ENCODE data around the gene P2RX2. TPM values are rescaled to one million over a fixed set of nuclear protein-coding genes. Genes with fewer than 3 reads are reported as not detected.

The P2RX2 gene
- total RNA-seq, 1 donor from 2014 or later = not detected

DNA sequence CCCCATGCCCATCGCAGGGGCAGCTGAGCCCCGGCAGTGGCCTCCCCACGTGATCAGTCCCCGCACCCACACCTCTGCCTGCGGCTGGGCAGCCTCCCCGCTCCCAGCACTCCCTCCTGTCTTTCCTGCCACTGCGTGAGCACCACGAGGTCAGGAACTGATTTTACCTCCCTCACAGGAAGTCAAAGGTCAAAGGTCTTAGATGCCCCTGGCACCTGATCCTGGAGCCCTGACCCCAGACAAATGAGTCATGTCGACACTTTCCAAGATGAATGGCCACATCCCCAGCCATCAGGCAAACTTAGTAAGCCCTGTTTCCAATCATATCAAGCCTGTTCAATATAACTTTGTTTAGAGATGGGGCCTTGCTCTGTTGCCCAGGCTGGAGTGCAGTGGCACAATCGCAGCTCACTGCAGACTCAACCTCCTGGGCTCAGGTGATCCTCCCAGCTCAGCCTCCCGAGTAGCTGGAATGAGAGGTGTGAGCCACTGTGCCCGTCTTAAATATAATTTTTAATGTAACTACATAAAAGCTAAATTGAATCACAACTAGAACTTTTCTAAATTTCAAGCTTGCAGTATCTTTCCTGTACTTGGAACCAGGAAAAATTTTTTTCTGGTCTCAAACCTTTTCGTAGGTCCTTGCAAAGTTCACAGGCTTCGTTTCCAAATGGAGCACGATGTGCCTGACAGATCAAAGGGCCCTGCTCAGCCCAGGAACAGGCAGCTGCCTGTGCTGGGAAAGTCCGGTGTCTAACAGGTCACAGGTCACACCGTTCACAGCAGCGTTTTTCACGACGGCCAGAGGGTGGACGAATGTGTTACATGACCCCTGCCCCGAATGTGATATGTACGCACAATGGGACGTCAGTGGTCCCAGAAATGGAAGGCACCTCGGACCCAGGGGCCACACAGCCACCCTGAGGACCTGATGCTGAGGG, 10.1 kb upstream of the P2RX2 start:
- H3K27me3 ChIP-seq (ENCODE audit: insufficient read depth, low read length) = peaks cover 39% of the 10 kb centered on the region
- no peak overlapping the region for H3K4me3 ChIP-seq (ENCODE audit: insufficient read depth, low read depth, low read length)
- H3K9me3 ChIP-seq (ENCODE audit: insufficient read depth, low read depth, low read length) = peaks cover 7% of the 10 kb centered on the region
- H4K20me1 ChIP-seq (ENCODE audit: insufficient read depth, low read length) = no peaks in the 10 kb centered on the region
- no peak overlapping the region for H3K27ac ChIP-seq (ENCODE audit: low read depth, low read length)
- TF ChIP-seq, protein P1, sequence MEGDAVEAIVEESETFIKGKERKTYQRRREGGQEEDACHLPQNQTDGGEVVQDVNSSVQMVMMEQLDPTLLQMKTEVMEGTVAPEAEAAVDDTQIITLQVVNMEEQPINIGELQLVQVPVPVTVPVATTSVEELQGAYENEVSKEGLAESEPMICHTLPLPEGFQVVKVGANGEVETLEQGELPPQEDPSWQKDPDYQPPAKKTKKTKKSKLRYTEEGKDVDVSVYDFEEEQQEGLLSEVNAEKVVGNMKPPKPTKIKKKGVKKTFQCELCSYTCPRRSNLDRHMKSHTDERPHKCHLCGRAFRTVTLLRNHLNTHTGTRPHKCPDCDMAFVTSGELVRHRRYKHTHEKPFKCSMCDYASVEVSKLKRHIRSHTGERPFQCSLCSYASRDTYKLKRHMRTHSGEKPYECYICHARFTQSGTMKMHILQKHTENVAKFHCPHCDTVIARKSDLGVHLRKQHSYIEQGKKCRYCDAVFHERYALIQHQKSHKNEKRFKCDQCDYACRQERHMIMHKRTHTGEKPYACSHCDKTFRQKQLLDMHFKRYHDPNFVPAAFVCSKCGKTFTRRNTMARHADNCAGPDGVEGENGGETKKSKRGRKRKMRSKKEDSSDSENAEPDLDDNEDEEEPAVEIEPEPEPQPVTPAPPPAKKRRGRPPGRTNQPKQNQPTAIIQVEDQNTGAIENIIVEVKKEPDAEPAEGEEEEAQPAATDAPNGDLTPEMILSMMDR (IDR thresholded peaks at IDR 0.05; ENCODE audit: insufficient read depth, low read depth, low read length) = no peak
- no peak for TF ChIP-seq EZH2 (IDR thresholded peaks at IDR 0.05; ENCODE audit: insufficient read depth, low read length)
- no peaks in the 10 kb centered on the region for H3K4me1 ChIP-seq (ENCODE audit: insufficient read depth, low read length)
- peaks cover 7% of the 10 kb centered on the region for H3K4me1 Mint-ChIP-seq (ENCODE audit: low read depth, unreplicated experiment)
- H3K9ac ChIP-seq (ENCODE audit: low read length) = no peak overlapping the region
- H3K27me3 Mint-ChIP-seq (ENCODE audit: low read depth, unreplicated experiment) = peaks cover 58% of the 10 kb centered on the region
- no peaks in the 10 kb centered on the region for H3K36me3 ChIP-seq (ENCODE audit: insufficient read depth, low read length)
- no peaks in the 10 kb centered on the region for H3K79me2 ChIP-seq (ENCODE audit: insufficient read depth, low read length)
- H2AFZ ChIP-seq (ENCODE audit: low read depth, low read length) = no peak overlapping the region
- H3K4me3 Mint-ChIP-seq (ENCODE audit: unreplicated experiment) = no peak overlapping the region
- no peaks in the 10 kb centered on the region for H3K36me3 Mint-ChIP-seq (ENCODE audit: low read depth, unreplicated experiment)
- peaks cover 8% of the 10 kb centered on the region for H3K9me3 Mint-ChIP-seq (ENCODE audit: unreplicated experiment)
- H3K4me2 ChIP-seq (ENCODE audit: low read length) = no peak overlapping the region
- H3K27ac Mint-ChIP-seq (ENCODE audit: unreplicated experiment) = no peak overlapping the region
- DNase-seq (ENCODE audit: low read depth) (no peak), FAIRE-seq (no peak)

DNA sequence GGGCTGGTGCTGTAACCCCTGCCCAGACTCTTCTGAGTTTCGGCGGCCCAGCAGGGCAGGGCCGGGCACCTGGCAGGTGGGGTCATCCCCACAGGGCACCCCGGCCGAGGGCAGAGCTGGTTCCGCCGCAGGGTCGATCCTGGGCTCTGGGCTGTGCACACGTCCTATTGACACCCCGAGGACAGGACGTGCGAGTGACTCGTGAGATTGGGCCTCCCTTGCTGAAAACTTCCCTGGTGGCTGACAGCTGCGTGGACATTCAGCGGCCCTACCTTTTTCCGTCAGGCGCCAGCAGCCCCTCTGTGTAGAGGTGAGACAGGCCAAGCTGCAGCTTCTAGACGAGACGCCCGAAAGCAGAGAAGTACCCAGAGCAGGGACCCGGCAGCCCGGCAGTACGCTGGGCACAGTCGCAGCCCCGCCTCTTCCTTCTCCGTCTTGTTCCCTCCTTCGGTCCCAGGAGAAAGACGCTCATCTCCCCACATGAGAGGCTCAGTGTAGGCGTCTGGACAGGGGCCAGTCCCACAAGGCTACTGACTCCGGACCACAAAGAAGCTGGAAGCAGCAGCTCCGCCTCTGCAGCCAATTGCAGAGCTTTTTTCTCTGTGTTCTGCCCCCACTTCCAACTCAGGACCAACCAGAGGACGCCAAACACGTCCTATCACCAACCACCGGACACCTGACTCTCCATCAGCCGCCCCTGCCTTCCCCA, 8.4 kb upstream of the P2RX2 start, which contains the start of gene LRCOL1:
Gene LRCOL1 (minus strand): TSS at position 532 of the 709 bp plus-strand sequence. CDS start 4,331 bp downstream, outside the sequence.
- Histone ChIP-seq H3K4me2 (ENCODE audit: low read length) (peak within 1 kb of the TSS; percentile 81), H2AFZ (ENCODE audit: low read depth, low read length) (peak within 1 kb of the TSS; percentile 64), H3K4me3 (ENCODE audit: insufficient read depth, low read depth, low read length) (peak within 1 kb of the TSS; percentile 40), H3K9me3 (ENCODE audit: insufficient read depth, low read depth, low read length) (peaks cover 8% of the 10 kb centered on the region), H4K20me1 (ENCODE audit: insufficient read depth, low read length) (no peaks in the 10 kb centered on the region), H3K9ac (ENCODE audit: low read length) (peak within 1 kb of the TSS; percentile 20), H3K27me3 (ENCODE audit: insufficient read depth, low read length) (peaks cover 29% of the 10 kb centered on the region), H3K79me2 (ENCODE audit: insufficient read depth, low read length) (no peaks in the 10 kb centered on the region), H3K36me3 (ENCODE audit: insufficient read depth, low read length) (no peaks in the 10 kb centered on the region), H3K27ac (ENCODE audit: low read depth, low read length) (no peak within 1 kb of the TSS), H3K4me1 (ENCODE audit: insufficient read depth, low read length) (no peaks in the 10 kb centered on the region)
- no peak within 1 kb of the TSS for H3K4me3 Mint-ChIP-seq (ENCODE audit: unreplicated experiment)
- H3K27ac Mint-ChIP-seq (ENCODE audit: unreplicated experiment) = no peak within 1 kb of the TSS
- FAIRE-seq (no peak), DNase-seq (ENCODE audit: low read depth) (peak; percentile 93)
- H3K36me3 Mint-ChIP-seq (ENCODE audit: low read depth, unreplicated experiment) = no peaks in the 10 kb centered on the region
- peaks cover 57% of the 10 kb centered on the region for H3K27me3 Mint-ChIP-seq (ENCODE audit: low read depth, unreplicated experiment)
- H3K9me3 Mint-ChIP-seq (ENCODE audit: unreplicated experiment) = peaks cover 8% of the 10 kb centered on the region
- H3K4me1 Mint-ChIP-seq (ENCODE audit: low read depth, unreplicated experiment) = peaks cover 7% of the 10 kb centered on the region
- TF ChIP-seq, protein P1 (IDR thresholded peaks at IDR 0.05; ENCODE audit: insufficient read depth, low read depth, low read length) = no peak
- TF ChIP-seq EZH2 (IDR thresholded peaks at IDR 0.05; ENCODE audit: insufficient read depth, low read length) = no peak

Data from astrocyte (in vitro differentiated cells and primary cell).